Thyroid gland (tissue), 4 donors: ENCODE data around the gene FICD. TPM values are rescaled to one million over a fixed set of nuclear protein-coding genes. Genes with fewer than 3 reads are reported as not detected.

Source experiments
- DNase-seq, 2 donors: peaks; one replicate each; pipeline ENCODE4 v3.0.0-alpha.2; 2019
- H3K27ac ChIP-seq, 3 donors: fragments of 200-600 bp; sonication (generic); 1 replicate in 2 of 3; 2 replicates in 1 of 3; pipeline ENCODE4 v1.5.1; 2016 to 2019; ENCODE audit warnings: mild to moderate bottlenecking in 1 of 3, moderate library complexity in 1 of 3
- H3K27me3 ChIP-seq: fragments of 200-600 bp; sonication (generic); one replicate; pipeline ENCODE4 v1.5.1; 2019
- H3K36me3 ChIP-seq, 2 donors: fragments of 200-600 bp; sonication (generic); one replicate each; pipeline ENCODE4 v1.5.1; 2016 to 2019
- H3K4me1 ChIP-seq, 2 donors: fragments of 200-600 bp; sonication (generic); one replicate each; pipeline ENCODE4 v1.5.1; 2017 to 2019
- H3K4me3 ChIP-seq, 3 donors: fragments of 200-600 bp; sonication (generic); replicated peaks in 1 of 3; 1 replicate in 2 of 3; 2 replicates in 1 of 3; pipeline ENCODE4 v1.5.1; 2016; ENCODE audit warnings: mild to moderate bottlenecking in 1 of 3
- H3K9me3 ChIP-seq: fragments of 200-600 bp; sonication (generic); one replicate; pipeline ENCODE4 v1.5.1; 2017
- CTCF ChIP-seq, 6 experiments: fragments of 200-600 bp in 3 of 6; fragments of 450-650 bp in 3 of 6; sonication (generic) in 3 of 6; IDR thresholded peaks; one replicate each; pipeline ENCODE4 v1.5.1; 2016 to 2019; ENCODE audit warnings: antibody characterized with exemption in 6 of 6, mild to moderate bottlenecking in 2 of 6, inconsistent platforms in 1 of 6, moderate library complexity in 1 of 6
- POLR2A ChIP-seq, 2 donors: fragments of 450-650 bp; IDR thresholded peaks; one replicate each; pipeline ENCODE4 v1.6.1; 2017; ENCODE audit warnings: antibody characterized with exemption in 2 of 2, mild to moderate bottlenecking in 2 of 2, moderate library complexity in 1 of 2
- WGBS, 2 donors: methylation state at CpG; one replicate each; pipeline ENCODE4 v1.1.5; 2017; 5-methylcytosine and 5-hydroxymethylcytosine counted together
- intact Hi-C: fragments of 100-400 bp; cut with DNase I; formaldehyde crosslinking; loops from one replicate; pipeline ENCODE4 v1.15.1; 2023
- total RNA-seq, 4 donors: library from RNA; depleted of rRNA; stranded (reverse); fragments of >200 nt; gene quantifications; one replicate each; pipeline ENCODE4 v1.2.3, GENCODE V29; 2016

The FICD gene
- total RNA-seq, 4 donors from 2014 or later = 7.0 to 16.7 (median 10.5) TPM

GRCh38 chr12:108559007-108559655 is 44.1 kb downstream of the FICD start:
- Histone ChIP-seq H3K4me1 (peaks cover 17 to 19% of the 10 kb centered on the region in 2 donors), H3K36me3 (peaks cover 0 to under 1% of the 10 kb centered on the region in 2 donors), H3K27ac (no peak overlapping the region), H3K27me3 (no peaks in the 10 kb centered on the region), H3K9me3 (no peaks in the 10 kb centered on the region), H3K4me3 (no peak overlapping the region)
- WGBS, 2 donors = 83 to 85% methylated on average over 14 of the region's 14 CpGs
- no peak for DNase-seq
- TF ChIP-seq CTCF (IDR thresholded peaks at IDR 0.05) = no peak
- TF ChIP-seq POLR2A (IDR thresholded peaks at IDR 0.05) = no peak
- intact Hi-C loops = loop anchor here (2.0 kb wide), 1 partner anchor 42 kb away; no protein-coding TSS in a partner anchor

GRCh38 chr12:108559748-108560147 is 44.7 kb downstream of the FICD start:
- intact Hi-C loops = loop anchor here (2.0 to 10.0 kb wide), 2 partner anchors 43 to 245 kb away; no protein-coding TSS in a partner anchor
- Histone ChIP-seq H3K9me3 (no peaks in the 10 kb centered on the region), H3K4me3 (peak overlapping the region in 1 of 3 donors; percentile 87), H3K36me3 (peaks cover 0 to 6% of the 10 kb centered on the region in 2 donors), H3K27ac (no peak overlapping the region), H3K4me1 (peaks cover 17 to 19% of the 10 kb centered on the region in 2 donors), H3K27me3 (no peaks in the 10 kb centered on the region)
- no peak for TF ChIP-seq CTCF (IDR thresholded peaks at IDR 0.05)
- no peak for TF ChIP-seq POLR2A (IDR thresholded peaks at IDR 0.05)
- no peak for DNase-seq
- 56 to 59% methylated on average over 3 of the region's 3 CpGs for WGBS, 2 donors

- TF ChIP-seq CTCF (IDR thresholded peaks at IDR 0.05) = no peak
- no peak for TF ChIP-seq POLR2A (IDR thresholded peaks at IDR 0.05)
- H3K36me3 ChIP-seq = peaks cover 0 to 10% of the 10 kb centered on the region in 2 donors
- no peak for DNase-seq
- peak overlapping the region in 1 of 3 donors; percentile 94 for H3K27ac ChIP-seq
- WGBS, 2 donors = 0 to 6% methylated on average over 11 to 12 of the region's 12 CpGs
- peak overlapping the region; percentile 34 to 87 (median 56) for H3K4me3 ChIP-seq
- no peaks in the 10 kb centered on the region for H3K27me3 ChIP-seq
- no peaks in the 10 kb centered on the region for H3K9me3 ChIP-seq
- intact Hi-C loops = loop anchor here (10.0 kb wide), 1 partner anchor 244 kb away; no protein-coding TSS in a partner anchor
- peaks cover 17 to 19% of the 10 kb centered on the region in 2 donors for H3K4me1 ChIP-seq
These were observed 45.2 kb downstream of the FICD start for GRCh38 chr12:108560321-108560721.

- peaks cover 24% of the 10 kb centered on the region in 2 donors for H3K4me1 ChIP-seq
- H3K9me3 ChIP-seq = no peaks in the 10 kb centered on the region
- no peaks in the 10 kb centered on the region for H3K27me3 ChIP-seq
- H3K36me3 ChIP-seq = peaks cover 3 to 10% of the 10 kb centered on the region in 2 donors
- 1% methylated on average over 55 to 57 of the region's 57 CpGs for WGBS, 2 donors
- DNase-seq = peak; percentile 69 to 78
- H3K27ac ChIP-seq = peak within 1 kb of the TSS; percentile 83 to 94 (median 91)
- peak within 1 kb of the TSS; percentile 34 to 87 (median 56) for H3K4me3 ChIP-seq
- intact Hi-C loops = loop anchor here (10.0 kb wide), 1 partner anchor 244 kb away; no protein-coding TSS in a partner anchor
- no peak for TF ChIP-seq CTCF (IDR thresholded peaks at IDR 0.05)
- TF ChIP-seq POLR2A (IDR thresholded peaks at IDR 0.05) = peak in 1 of 2 donors; percentile 59
These were observed 46.0 kb downstream of the FICD start, which contains the start of gene SART3 for GRCh38 chr12:108560752-108561719. Gene SART3 (minus strand): TSS chr12:108561173. CDS start chr12:108561154, 19 bp downstream.
